GM23338 (cell line): Measurements from ENCODE around the gene STAM2. TPM values are rescaled to one million over a fixed set of nuclear protein-coding genes. Genes with fewer than 3 reads are reported as not detected.

Source experiments
- ATAC-seq: fragments of 200-7000 bp; cut with Tn5 transposase; 3 replicates; pipeline ENCODE4 v1.9.1; 2020
- DNase-seq: peaks from one replicate; pipeline ENCODE4 v3.0.0-alpha.2; 2015; ENCODE audit warnings: low spot score
- H2AFZ ChIP-seq: fragments of 200-600 bp; sonication (generic); 2 replicates; pipeline ENCODE4 v1.8.0; 2016; ENCODE audit warnings: antibody characterized with exemption, mild to moderate bottlenecking, moderate library complexity
- H3F3A ChIP-seq: fragments of 200-600 bp; sonication (generic); replicated peaks from 2 replicates; pipeline ENCODE4 v1.8.0; 2017; ENCODE audit warnings: antibody characterized with exemption, mixed run types, low read depth
- H3K27ac ChIP-seq: fragments of 200-600 bp; sonication (generic); 2 replicates; pipeline ENCODE4 v1.6.1; 2016; ENCODE audit warnings: low read depth
- H3K27me3 ChIP-seq: fragments of 200-600 bp; sonication (generic); 2 replicates; pipeline ENCODE4 v1.8.0; 2016; ENCODE audit warnings: mild to moderate bottlenecking, mixed run types, moderate library complexity; ENCODE audit not compliant: insufficient read depth
- H3K36me3 ChIP-seq: fragments of 200-600 bp; sonication (generic); 2 replicates; pipeline ENCODE4 v1.8.0; 2016; ENCODE audit warnings: mild to moderate bottlenecking; ENCODE audit not compliant: insufficient read depth
- H3K4me1 ChIP-seq: fragments of 200-600 bp; sonication (generic); 2 replicates; pipeline ENCODE4 v1.8.0; 2016; ENCODE audit warnings: mild to moderate bottlenecking, moderate library complexity; ENCODE audit not compliant: insufficient read depth
- H3K4me2 ChIP-seq: fragments of 200-600 bp; sonication (generic); 2 replicates; pipeline ENCODE4 v1.7.1; 2017; ENCODE audit warnings: mixed run types
- H3K4me3 ChIP-seq: fragments of 200-600 bp; sonication (generic); 2 replicates; pipeline ENCODE4 v1.6.1; 2016; ENCODE audit warnings: mixed run types
- H3K79me2 ChIP-seq: fragments of 200-600 bp; sonication (generic); replicated peaks from 2 replicates; pipeline ENCODE4 v1.8.0; 2017; ENCODE audit warnings: mild to moderate bottlenecking; ENCODE audit not compliant: insufficient read depth
- H3K9me2 ChIP-seq: fragments of 200-600 bp; sonication (generic); 2 replicates; pipeline ENCODE4 v1.8.0; 2017; ENCODE audit not compliant: insufficient read depth
- H4K20me1 ChIP-seq: fragments of 200-600 bp; sonication (generic); replicated peaks from 2 replicates; pipeline ENCODE4 v1.8.0; 2017; ENCODE audit warnings: mild to moderate bottlenecking; ENCODE audit not compliant: insufficient read depth
- H3K27ac Mint-ChIP-seq: 2 replicates; pipeline ENCODE4 v1.8.0; 2020; ENCODE audit warnings: inconsistent platforms, mild to moderate bottlenecking, moderate library complexity, mixed read lengths
- H3K27me3 Mint-ChIP-seq: 3 replicates; pipeline ENCODE4 v1.8.0; 2022; ENCODE audit warnings: low read depth, mild to moderate bottlenecking, moderate library complexity, mixed read lengths, inconsistent platforms; ENCODE audit not compliant: insufficient read depth, poor library complexity
- H3K36me3 Mint-ChIP-seq: 3 replicates; pipeline ENCODE4 v1.8.0; 2021; ENCODE audit warnings: low read depth, mild to moderate bottlenecking, inconsistent platforms, moderate library complexity, mixed read lengths
- H3K4me1 Mint-ChIP-seq: 3 replicates; pipeline ENCODE4 v1.8.0; 2020; ENCODE audit warnings: mild to moderate bottlenecking, inconsistent platforms, mixed read lengths
- H3K4me3 Mint-ChIP-seq: 3 replicates; pipeline ENCODE4 v1.8.0; 2021; ENCODE audit warnings: moderate library complexity, mild to moderate bottlenecking, inconsistent platforms, mixed read lengths
- H3K9me3 Mint-ChIP-seq: 3 replicates; pipeline ENCODE4 v1.8.0; 2020; ENCODE audit warnings: moderate library complexity, mild to moderate bottlenecking, inconsistent platforms, mixed read lengths
- CREB1 ChIP-seq: fragments of 250-450 bp; sonication (Bioruptor Pico); IDR thresholded peaks from 2 replicates; pipeline ENCODE4 v1.5.0; 2020; ENCODE audit warnings: low read depth, mild to moderate bottlenecking, moderate library complexity
- EZH2 ChIP-seq: fragments of 200-600 bp; sonication (generic); IDR thresholded peaks from one replicate; pipeline ENCODE4 v1.8.0; 2017; ENCODE audit warnings: antibody characterized with exemption, mild to moderate bottlenecking, low read depth; ENCODE audit not compliant: unreplicated experiment
- EZH2phosphoT487 ChIP-seq: fragments of 200-600 bp; sonication (generic); IDR thresholded peaks from one replicate; pipeline ENCODE4 v1.8.1; 2018; ENCODE audit warnings: antibody characterized with exemption; ENCODE audit not compliant: unreplicated experiment
- JUNB ChIP-seq: IDR thresholded peaks from one replicate; pipeline ENCODE4 v1.6.1; 2016; ENCODE audit warnings: antibody characterized with exemption; ENCODE audit not compliant: unreplicated experiment
- NANOG ChIP-seq: IDR thresholded peaks from 2 replicates; pipeline ENCODE4 v1.6.1; 2016; ENCODE audit warnings: antibody characterized with exemption, borderline replicate concordance
- POLR2AphosphoS5 ChIP-seq: IDR thresholded peaks from 2 replicates; pipeline ENCODE4 v1.6.1; 2016; ENCODE audit warnings: antibody characterized with exemption, low read depth
- STAT1 ChIP-seq: IDR thresholded peaks from one replicate; pipeline ENCODE4 v1.6.1; 2016; ENCODE audit warnings: antibody characterized with exemption; ENCODE audit not compliant: unreplicated experiment
- ZNF114 ChIP-seq: fragments of 250-450 bp; sonication (Bioruptor Pico); IDR thresholded peaks from 2 replicates; pipeline ENCODE4 v1.5.0; 2020; ENCODE audit warnings: mild to moderate bottlenecking, moderate library complexity
- ZNF331 ChIP-seq: fragments of 250-450 bp; sonication (Bioruptor Pico); IDR thresholded peaks from 2 replicates; pipeline ENCODE4 v1.5.0; 2020; ENCODE audit warnings: low read depth, mild to moderate bottlenecking, moderate library complexity
- long read RNA-seq: library from polyadenylated mRNA; unstranded; transcript quantifications from one replicate; pipeline ENCODE4 v2.0.0, GENCODE V29; 2020; ENCODE audit not compliant: unreplicated experiment
- polyA plus RNA-seq: library from polyadenylated mRNA; unstranded; fragments of >200 nt; fragmentation: Nextera tagmentation; extraction: Ambion mirVana; gene quantifications from 2 replicates; pipeline ENCODE4 v1.2.1, GENCODE V29; 2016
- total RNA-seq: library from RNA; depleted of rRNA; stranded (reverse); fragments of >200 nt; shearing (Covaris generic); gene quantifications from 2 replicates; pipeline ENCODE4 v1.2.3, GENCODE V29; 2014; rRNA removed
- TF ChIP-seq, protein P1 (sequence below): IDR thresholded peaks from 2 replicates; pipeline ENCODE4 v1.6.1; 2016; ENCODE audit warnings: antibody characterized with exemption
- TF ChIP-seq, protein P2 (sequence below): IDR thresholded peaks from one replicate; pipeline ENCODE4 v1.6.1; 2018; ENCODE audit warnings: antibody characterized with exemption; ENCODE audit not compliant: unreplicated experiment
- TF ChIP-seq, protein P3 (sequence below): fragments of 250-450 bp; sonication (Bioruptor Pico); IDR thresholded peaks from 2 replicates; pipeline ENCODE4 v1.5.0; 2020; ENCODE audit warnings: mild to moderate bottlenecking, moderate library complexity
- TF ChIP-seq, protein P4 (sequence below), 2 experiments: fragments of 200-600 bp in 1 of 2; sonication (generic) in 1 of 2; conservative IDR thresholded peaks; 2 replicates each; pipeline versions ENCODE4 v1.5.1 to v1.6.1; 2016 to 2017; ENCODE audit warnings: antibody characterized with exemption in 2 of 2, low read depth in 2 of 2, mild to moderate bottlenecking in 2 of 2, moderate library complexity in 1 of 2

STAM2 gene
- total RNA-seq (11.5 and 18.2 TPM in 2 replicates), polyA plus RNA-seq (3.8 and 4.6 TPM in 2 replicates)
- long read RNA-seq, full-length matches to known transcripts: 2 of 3 reads
- long read RNA-seq, partial matches to known transcripts: 0 of 3 reads
- long read RNA-seq, other reads (novel, unspliced or antisense): 1 of 3 reads

DNA sequence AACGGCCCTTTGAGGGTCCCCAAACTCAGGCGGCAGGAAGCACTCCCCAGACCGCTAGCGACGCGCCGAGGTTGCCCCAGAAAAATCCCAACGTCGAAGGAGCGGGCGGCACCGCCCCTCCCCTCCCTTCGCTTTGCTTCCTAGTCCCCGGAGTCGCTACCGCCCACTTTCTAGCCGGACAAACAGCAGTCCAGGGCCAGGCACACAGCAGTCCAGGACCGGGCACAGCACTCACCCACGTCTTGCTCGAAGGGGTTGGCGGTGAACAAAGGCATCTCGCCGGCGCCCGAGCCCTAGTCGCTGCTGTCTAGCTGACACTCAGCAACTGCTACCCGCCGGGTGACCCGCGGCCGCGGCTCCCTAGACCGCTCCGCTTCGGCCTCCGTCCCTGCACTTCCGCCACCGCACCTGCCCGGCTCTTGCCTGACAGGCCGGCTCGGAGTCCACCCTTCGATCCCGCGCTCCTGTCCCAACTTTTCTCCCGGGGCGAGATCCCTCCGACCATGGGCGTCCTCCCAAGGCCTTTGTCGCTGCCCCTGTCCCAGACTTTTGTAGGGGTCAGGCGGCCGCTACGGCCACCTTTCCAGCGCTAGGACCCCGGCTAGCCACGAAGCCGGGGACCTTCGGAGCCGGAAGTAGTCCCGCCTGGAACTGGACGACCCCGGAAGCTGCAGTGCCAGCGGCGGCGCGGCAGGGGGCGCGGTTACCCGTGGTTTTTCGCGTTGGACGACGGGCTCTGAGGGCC lies at the start of gene STAM2:
Gene STAM2, minus strand, starts transcription at position 396 of the 745 bp plus-strand sequence. Its CDS starts 121 bp downstream, at position 275.
- 0 out of 2 replicates have a peak, but pooled peaks have one; percentile 35 for TF ChIP-seq CREB1 (CRISPR knock-in tag)
- no peak for TF ChIP-seq NANOG
- no peak for TF ChIP-seq EZH2
- TF ChIP-seq POLR2AphosphoS5: peak; percentile 62
- no peak for TF ChIP-seq STAT1
- TF ChIP-seq, protein P1, sequence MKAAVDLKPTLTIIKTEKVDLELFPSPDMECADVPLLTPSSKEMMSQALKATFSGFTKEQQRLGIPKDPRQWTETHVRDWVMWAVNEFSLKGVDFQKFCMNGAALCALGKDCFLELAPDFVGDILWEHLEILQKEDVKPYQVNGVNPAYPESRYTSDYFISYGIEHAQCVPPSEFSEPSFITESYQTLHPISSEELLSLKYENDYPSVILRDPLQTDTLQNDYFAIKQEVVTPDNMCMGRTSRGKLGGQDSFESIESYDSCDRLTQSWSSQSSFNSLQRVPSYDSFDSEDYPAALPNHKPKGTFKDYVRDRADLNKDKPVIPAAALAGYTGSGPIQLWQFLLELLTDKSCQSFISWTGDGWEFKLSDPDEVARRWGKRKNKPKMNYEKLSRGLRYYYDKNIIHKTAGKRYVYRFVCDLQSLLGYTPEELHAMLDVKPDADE: peak; percentile 68; the same call in 1 of the 2 replicates
- TF ChIP-seq, protein P2, sequence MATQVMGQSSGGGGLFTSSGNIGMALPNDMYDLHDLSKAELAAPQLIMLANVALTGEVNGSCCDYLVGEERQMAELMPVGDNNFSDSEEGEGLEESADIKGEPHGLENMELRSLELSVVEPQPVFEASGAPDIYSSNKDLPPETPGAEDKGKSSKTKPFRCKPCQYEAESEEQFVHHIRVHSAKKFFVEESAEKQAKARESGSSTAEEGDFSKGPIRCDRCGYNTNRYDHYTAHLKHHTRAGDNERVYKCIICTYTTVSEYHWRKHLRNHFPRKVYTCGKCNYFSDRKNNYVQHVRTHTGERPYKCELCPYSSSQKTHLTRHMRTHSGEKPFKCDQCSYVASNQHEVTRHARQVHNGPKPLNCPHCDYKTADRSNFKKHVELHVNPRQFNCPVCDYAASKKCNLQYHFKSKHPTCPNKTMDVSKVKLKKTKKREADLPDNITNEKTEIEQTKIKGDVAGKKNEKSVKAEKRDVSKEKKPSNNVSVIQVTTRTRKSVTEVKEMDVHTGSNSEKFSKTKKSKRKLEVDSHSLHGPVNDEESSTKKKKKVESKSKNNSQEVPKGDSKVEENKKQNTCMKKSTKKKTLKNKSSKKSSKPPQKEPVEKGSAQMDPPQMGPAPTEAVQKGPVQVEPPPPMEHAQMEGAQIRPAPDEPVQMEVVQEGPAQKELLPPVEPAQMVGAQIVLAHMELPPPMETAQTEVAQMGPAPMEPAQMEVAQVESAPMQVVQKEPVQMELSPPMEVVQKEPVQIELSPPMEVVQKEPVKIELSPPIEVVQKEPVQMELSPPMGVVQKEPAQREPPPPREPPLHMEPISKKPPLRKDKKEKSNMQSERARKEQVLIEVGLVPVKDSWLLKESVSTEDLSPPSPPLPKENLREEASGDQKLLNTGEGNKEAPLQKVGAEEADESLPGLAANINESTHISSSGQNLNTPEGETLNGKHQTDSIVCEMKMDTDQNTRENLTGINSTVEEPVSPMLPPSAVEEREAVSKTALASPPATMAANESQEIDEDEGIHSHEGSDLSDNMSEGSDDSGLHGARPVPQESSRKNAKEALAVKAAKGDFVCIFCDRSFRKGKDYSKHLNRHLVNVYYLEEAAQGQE: no peak
- TF ChIP-seq ZNF331 (CRISPR knock-in tag): no peak
- TF ChIP-seq, protein P3, sequence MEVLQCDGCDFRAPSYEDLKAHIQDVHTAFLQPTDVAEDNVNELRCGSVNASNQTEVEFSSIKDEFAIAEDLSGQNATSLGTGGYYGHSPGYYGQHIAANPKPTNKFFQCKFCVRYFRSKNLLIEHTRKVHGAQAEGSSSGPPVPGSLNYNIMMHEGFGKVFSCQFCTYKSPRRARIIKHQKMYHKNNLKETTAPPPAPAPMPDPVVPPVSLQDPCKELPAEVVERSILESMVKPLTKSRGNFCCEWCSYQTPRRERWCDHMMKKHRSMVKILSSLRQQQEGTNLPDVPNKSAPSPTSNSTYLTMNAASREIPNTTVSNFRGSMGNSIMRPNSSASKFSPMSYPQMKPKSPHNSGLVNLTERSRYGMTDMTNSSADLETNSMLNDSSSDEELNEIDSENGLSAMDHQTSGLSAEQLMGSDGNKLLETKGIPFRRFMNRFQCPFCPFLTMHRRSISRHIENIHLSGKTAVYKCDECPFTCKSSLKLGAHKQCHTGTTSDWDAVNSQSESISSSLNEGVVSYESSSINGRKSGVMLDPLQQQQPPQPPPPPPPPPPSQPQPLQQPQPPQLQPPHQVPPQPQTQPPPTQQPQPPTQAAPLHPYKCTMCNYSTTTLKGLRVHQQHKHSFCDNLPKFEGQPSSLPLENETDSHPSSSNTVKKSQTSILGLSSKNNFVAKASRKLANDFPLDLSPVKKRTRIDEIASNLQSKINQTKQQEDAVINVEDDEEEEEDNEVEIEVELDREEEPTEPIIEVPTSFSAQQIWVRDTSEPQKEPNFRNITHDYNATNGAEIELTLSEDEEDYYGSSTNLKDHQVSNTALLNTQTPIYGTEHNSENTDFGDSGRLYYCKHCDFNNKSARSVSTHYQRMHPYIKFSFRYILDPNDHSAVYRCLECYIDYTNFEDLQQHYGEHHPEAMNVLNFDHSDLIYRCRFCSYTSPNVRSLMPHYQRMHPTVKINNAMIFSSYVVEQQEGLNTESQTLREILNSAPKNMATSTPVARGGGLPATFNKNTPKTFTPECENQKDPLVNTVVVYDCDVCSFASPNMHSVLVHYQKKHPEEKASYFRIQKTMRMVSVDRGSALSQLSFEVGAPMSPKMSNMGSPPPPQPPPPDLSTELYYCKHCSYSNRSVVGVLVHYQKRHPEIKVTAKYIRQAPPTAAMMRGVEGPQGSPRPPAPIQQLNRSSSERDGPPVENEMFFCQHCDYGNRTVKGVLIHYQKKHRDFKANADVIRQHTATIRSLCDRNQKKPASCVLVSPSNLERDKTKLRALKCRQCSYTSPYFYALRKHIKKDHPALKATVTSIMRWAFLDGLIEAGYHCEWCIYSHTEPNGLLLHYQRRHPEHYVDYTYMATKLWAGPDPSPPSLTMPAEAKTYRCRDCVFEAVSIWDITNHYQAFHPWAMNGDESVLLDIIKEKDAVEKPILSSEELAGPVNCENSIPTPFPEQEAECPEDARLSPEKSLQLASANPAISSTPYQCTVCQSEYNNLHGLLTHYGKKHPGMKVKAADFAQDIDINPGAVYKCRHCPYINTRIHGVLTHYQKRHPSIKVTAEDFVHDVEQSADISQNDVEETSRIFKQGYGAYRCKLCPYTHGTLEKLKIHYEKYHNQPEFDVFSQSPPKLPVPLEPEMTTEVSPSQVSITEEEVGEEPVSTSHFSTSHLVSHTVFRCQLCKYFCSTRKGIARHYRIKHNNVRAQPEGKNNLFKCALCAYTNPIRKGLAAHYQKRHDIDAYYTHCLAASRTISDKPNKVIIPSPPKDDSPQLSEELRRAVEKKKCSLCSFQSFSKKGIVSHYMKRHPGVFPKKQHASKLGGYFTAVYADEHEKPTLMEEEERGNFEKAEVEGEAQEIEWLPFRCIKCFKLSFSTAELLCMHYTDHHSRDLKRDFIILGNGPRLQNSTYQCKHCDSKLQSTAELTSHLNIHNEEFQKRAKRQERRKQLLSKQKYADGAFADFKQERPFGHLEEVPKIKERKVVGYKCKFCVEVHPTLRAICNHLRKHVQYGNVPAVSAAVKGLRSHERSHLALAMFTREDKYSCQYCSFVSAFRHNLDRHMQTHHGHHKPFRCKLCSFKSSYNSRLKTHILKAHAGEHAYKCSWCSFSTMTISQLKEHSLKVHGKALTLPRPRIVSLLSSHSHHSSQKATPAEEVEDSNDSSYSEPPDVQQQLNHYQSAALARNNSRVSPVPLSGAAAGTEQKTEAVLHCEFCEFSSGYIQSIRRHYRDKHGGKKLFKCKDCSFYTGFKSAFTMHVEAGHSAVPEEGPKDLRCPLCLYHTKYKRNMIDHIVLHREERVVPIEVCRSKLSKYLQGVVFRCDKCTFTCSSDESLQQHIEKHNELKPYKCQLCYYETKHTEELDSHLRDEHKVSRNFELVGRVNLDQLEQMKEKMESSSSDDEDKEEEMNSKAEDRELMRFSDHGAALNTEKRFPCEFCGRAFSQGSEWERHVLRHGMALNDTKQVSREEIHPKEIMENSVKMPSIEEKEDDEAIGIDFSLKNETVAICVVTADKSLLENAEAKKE: no peak
- TF ChIP-seq, protein P4, sequence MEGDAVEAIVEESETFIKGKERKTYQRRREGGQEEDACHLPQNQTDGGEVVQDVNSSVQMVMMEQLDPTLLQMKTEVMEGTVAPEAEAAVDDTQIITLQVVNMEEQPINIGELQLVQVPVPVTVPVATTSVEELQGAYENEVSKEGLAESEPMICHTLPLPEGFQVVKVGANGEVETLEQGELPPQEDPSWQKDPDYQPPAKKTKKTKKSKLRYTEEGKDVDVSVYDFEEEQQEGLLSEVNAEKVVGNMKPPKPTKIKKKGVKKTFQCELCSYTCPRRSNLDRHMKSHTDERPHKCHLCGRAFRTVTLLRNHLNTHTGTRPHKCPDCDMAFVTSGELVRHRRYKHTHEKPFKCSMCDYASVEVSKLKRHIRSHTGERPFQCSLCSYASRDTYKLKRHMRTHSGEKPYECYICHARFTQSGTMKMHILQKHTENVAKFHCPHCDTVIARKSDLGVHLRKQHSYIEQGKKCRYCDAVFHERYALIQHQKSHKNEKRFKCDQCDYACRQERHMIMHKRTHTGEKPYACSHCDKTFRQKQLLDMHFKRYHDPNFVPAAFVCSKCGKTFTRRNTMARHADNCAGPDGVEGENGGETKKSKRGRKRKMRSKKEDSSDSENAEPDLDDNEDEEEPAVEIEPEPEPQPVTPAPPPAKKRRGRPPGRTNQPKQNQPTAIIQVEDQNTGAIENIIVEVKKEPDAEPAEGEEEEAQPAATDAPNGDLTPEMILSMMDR (conservative IDR thresholded peaks at IDR 0.05; ENCODE audit: low read depth in 2 of 2): peak; percentile 83 to 98
- no peak for TF ChIP-seq JUNB
- TF ChIP-seq EZH2phosphoT487: no peak
- no peak for TF ChIP-seq ZNF114 (CRISPR knock-in tag)
- H3K4me3 Mint-ChIP-seq: peak within 1 kb of the TSS; percentile 92
- H3K36me3 Mint-ChIP-seq: no peaks in the 10 kb centered on the region; the same call in 2 of the 3 replicates

More for the DNA sequence above, at the start of gene STAM2:
- no peaks in the 10 kb centered on the region for H3K36me3 ChIP-seq
- H3F3A ChIP-seq: no peaks in the 10 kb centered on the region
- peak within 1 kb of the TSS; percentile 96 for H3K27ac ChIP-seq
- H3K4me3 ChIP-seq: peak within 1 kb of the TSS; percentile 75
- Mint-ChIP-seq H3K27ac (peak within 1 kb of the TSS; percentile 100), H3K4me1 (peaks cover 10% of the 10 kb centered on the region; the same call in 2 of the 3 replicates), H3K9me3 (peaks cover 22% of the 10 kb centered on the region), H3K27me3 (peaks cover 5% of the 10 kb centered on the region)
- ATAC-seq (peak; percentile 92), DNase-seq (peak; percentile 92)
- H3K79me2 ChIP-seq: peaks cover 40% of the 10 kb centered on the region
- H3K9me2 ChIP-seq: no peaks in the 10 kb centered on the region
- 0 out of 2 replicates have a peak, but pooled peaks cover 3% of the 10 kb centered on the region for H3K4me1 ChIP-seq
- no peaks in the 10 kb centered on the region for H4K20me1 ChIP-seq
- 0 out of 2 replicates have a peak, but pooled peaks cover 6% of the 10 kb centered on the region for H3K27me3 ChIP-seq
- H2AFZ ChIP-seq: peak within 1 kb of the TSS; percentile 99
- peak within 1 kb of the TSS; percentile 82 for H3K4me2 ChIP-seq
